K562 (cell line): Measurements from ENCODE around the gene FMOD. TPM values are rescaled to one million over a fixed set of nuclear protein-coding genes. Genes with fewer than 3 reads are reported as not detected.

Experiments
- MXI1 ChIP-seq: IDR thresholded peaks from 2 replicates; pipeline ENCODE4 v1.6.1; 2011; ENCODE audit warnings: low read depth, mild to moderate bottlenecking, improper control_type of control experiment, low read length
- POLR2A ChIP-seq: fragments of 450-650 bp; conservative IDR thresholded peaks from 2 replicates; pipeline ENCODE4 v1.6.1; 2016
- POLR2AphosphoS2 ChIP-seq: IDR thresholded peaks from 2 replicates; pipeline ENCODE4 v1.6.1; 2012; ENCODE audit warnings: low read length, improper control_type of control experiment
- RAD51 ChIP-seq: fragments of 450-650 bp; IDR thresholded peaks from 2 replicates; pipeline ENCODE4 v1.7.1; 2016; ENCODE audit warnings: low read depth, mild to moderate bottlenecking, borderline replicate concordance
- RBFOX2 ChIP-seq: fragments of 200-400 bp; formaldehyde crosslinking; IDR thresholded peaks from 2 replicates; pipeline ENCODE4 v1.6.1; 2017; ENCODE audit warnings: low read depth, mild to moderate bottlenecking, low read length, moderate library complexity
- SP1 ChIP-seq: sonication (generic); formaldehyde crosslinking; IDR thresholded peaks from 2 replicates; pipeline ENCODE4 v1.8.1; 2022; ENCODE audit warnings: mild to moderate bottlenecking, missing genetic modification reagents
- TAL1 ChIP-seq: fragments of 450-650 bp; IDR thresholded peaks from 2 replicates; pipeline ENCODE4 v1.6.1; 2016; ENCODE audit warnings: mild to moderate bottlenecking
- ZNF316 ChIP-seq: fragments of 450-650 bp; IDR thresholded peaks from 2 replicates; pipeline ENCODE4 v1.6.1; 2016
- polyA plus RNA-seq, 8 experiments: library from polyadenylated mRNA; depleted of rRNA in 4 of 8; stranded (reverse) in 5 of 8; unstranded in 3 of 8; fragments of >200 nt; fragmentation: Nextera tagmentation in 2 of 8; fragmentation: Illumina TruSeq in 1 of 8; extraction: Ambion mirVana in 2 of 8; extraction: Trizol in 1 of 8; gene quantifications; 2 replicates each; pipeline versions ENCODE4 v1.2.1 to v1.2.3, GENCODE V29; 2011 to 2014; ENCODE audit warnings: inconsistent platforms in 1 of 8, missing spikeins in 1 of 8
- total RNA-seq, 7 experiments: library from RNA; depleted of rRNA in 6 of 7; stranded (reverse); fragments of >200 nt in 6 of 7; fragmentation: Illumina TruSeq in 2 of 7; extraction: Trizol in 2 of 7; gene quantifications; 2 replicates each; pipeline versions ENCODE4 v1.2.1 to v1.2.3, GENCODE V29; 2011 to 2021; ENCODE audit warnings: low replicate concordance in 1 of 7
- TF ChIP-seq, protein P1 (sequence below): sonication (generic); formaldehyde crosslinking; IDR thresholded peaks from 2 replicates; pipeline ENCODE4 v1.8.0; 2023; ENCODE audit warnings: missing genetic modification reagents, mild to moderate bottlenecking, borderline replicate concordance
- TF ChIP-seq, protein P2 (sequence below): fragments of 450-650 bp; IDR thresholded peaks from one replicate; pipeline ENCODE4 v1.6.1; 2018; ENCODE audit warnings: mild to moderate bottlenecking, moderate library complexity; ENCODE audit not compliant: partially characterized antibody
- TF ChIP-seq, protein P3 (sequence below), 2 experiments: fragments of 450-650 bp in 1 of 2; sonication (generic) in 1 of 2; formaldehyde crosslinking in 1 of 2; IDR thresholded peaks; 2 replicates each; pipeline versions ENCODE4 v1.7.1 to v1.9.0; 2016 to 2022; ENCODE audit warnings: inconsistent platforms in 1 of 2, mild to moderate bottlenecking in 1 of 2, missing genetic modification reagents in 1 of 2

The FMOD gene
- total and polyA plus RNA-seq, 9 of the 15 experiments (the other 6 are each of a cell fraction or from before 2014, with no cell fraction given): 0.03 to 0.13 (median 0.03) TPM; not detected in 6

DNA sequence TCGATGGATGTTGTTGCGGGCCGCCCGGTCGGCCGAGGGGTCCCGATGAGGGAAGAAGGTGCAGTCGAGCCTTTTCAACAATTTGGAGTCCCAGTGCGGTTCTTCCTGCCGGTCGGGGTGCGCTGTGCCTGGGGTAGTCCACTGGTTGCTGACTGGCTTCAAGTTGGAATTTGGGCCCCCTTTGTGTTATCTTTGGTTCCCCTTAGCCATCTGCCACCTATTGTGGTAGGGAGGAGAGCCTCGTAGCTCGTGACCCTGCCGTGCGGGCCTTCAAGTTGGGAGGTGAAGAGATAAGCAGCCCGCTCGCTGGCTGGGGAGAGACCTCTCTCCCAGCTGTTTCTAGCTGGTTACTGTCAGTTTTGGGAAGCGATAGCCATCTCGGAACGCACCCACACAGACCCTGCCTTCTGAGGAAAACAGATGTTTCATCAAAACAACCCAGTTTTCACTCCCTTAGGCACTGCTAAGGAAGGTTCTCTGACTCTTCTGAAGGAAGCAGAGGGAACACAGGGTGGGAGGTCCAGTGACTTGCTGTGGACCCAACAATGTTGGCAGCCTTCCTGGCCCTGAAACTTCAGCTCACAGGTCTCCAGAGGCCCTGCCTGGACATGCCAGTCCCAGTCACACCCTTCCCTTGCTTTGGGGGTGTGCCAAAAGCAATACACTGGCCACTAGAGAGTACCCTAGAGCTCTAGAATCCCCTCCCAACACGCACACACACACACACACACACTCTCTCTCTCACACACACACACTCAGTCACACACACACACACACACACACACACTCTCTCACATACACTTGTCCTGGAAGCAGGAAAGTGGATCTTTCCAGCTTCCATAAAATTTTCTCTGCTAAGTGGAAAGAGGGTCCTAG lies 44.6 kb downstream of the FMOD start (continued):
- TF ChIP-seq, protein P1, sequence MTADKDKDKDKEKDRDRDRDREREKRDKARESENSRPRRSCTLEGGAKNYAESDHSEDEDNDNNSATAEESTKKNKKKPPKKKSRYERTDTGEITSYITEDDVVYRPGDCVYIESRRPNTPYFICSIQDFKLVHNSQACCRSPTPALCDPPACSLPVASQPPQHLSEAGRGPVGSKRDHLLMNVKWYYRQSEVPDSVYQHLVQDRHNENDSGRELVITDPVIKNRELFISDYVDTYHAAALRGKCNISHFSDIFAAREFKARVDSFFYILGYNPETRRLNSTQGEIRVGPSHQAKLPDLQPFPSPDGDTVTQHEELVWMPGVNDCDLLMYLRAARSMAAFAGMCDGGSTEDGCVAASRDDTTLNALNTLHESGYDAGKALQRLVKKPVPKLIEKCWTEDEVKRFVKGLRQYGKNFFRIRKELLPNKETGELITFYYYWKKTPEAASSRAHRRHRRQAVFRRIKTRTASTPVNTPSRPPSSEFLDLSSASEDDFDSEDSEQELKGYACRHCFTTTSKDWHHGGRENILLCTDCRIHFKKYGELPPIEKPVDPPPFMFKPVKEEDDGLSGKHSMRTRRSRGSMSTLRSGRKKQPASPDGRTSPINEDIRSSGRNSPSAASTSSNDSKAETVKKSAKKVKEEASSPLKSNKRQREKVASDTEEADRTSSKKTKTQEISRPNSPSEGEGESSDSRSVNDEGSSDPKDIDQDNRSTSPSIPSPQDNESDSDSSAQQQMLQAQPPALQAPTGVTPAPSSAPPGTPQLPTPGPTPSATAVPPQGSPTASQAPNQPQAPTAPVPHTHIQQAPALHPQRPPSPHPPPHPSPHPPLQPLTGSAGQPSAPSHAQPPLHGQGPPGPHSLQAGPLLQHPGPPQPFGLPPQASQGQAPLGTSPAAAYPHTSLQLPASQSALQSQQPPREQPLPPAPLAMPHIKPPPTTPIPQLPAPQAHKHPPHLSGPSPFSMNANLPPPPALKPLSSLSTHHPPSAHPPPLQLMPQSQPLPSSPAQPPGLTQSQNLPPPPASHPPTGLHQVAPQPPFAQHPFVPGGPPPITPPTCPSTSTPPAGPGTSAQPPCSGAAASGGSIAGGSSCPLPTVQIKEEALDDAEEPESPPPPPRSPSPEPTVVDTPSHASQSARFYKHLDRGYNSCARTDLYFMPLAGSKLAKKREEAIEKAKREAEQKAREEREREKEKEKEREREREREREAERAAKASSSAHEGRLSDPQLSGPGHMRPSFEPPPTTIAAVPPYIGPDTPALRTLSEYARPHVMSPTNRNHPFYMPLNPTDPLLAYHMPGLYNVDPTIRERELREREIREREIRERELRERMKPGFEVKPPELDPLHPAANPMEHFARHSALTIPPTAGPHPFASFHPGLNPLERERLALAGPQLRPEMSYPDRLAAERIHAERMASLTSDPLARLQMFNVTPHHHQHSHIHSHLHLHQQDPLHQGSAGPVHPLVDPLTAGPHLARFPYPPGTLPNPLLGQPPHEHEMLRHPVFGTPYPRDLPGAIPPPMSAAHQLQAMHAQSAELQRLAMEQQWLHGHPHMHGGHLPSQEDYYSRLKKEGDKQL (CRISPR knock-in tag): no peak
- TF ChIP-seq, protein P2, sequence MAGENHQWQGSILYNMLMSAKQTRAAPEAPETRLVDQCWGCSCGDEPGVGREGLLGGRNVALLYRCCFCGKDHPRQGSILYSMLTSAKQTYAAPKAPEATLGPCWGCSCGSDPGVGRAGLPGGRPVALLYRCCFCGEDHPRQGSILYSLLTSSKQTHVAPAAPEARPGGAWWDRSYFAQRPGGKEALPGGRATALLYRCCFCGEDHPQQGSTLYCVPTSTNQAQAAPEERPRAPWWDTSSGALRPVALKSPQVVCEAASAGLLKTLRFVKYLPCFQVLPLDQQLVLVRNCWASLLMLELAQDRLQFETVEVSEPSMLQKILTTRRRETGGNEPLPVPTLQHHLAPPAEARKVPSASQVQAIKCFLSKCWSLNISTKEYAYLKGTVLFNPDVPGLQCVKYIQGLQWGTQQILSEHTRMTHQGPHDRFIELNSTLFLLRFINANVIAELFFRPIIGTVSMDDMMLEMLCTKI: no peak
- no peak; the same call in 1 of the 2 replicates for TF ChIP-seq POLR2AphosphoS2
- TF ChIP-seq, protein P3, sequence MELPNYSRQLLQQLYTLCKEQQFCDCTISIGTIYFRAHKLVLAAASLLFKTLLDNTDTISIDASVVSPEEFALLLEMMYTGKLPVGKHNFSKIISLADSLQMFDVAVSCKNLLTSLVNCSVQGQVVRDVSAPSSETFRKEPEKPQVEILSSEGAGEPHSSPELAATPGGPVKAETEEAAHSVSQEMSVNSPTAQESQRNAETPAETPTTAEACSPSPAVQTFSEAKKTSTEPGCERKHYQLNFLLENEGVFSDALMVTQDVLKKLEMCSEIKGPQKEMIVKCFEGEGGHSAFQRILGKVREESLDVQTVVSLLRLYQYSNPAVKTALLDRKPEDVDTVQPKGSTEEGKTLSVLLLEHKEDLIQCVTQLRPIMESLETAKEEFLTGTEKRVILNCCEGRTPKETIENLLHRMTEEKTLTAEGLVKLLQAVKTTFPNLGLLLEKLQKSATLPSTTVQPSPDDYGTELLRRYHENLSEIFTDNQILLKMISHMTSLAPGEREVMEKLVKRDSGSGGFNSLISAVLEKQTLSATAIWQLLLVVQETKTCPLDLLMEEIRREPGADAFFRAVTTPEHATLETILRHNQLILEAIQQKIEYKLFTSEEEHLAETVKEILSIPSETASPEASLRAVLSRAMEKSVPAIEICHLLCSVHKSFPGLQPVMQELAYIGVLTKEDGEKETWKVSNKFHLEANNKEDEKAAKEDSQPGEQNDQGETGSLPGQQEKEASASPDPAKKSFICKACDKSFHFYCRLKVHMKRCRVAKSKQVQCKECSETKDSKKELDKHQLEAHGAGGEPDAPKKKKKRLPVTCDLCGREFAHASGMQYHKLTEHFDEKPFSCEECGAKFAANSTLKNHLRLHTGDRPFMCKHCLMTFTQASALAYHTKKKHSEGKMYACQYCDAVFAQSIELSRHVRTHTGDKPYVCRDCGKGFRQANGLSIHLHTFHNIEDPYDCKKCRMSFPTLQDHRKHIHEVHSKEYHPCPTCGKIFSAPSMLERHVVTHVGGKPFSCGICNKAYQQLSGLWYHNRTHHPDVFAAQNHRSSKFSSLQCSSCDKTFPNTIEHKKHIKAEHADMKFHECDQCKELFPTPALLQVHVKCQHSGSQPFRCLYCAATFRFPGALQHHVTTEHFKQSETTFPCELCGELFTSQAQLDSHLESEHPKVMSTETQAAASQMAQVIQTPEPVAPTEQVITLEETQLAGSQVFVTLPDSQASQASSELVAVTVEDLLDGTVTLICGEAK (IDR thresholded peaks at IDR 0.05): peak; percentile 22; the same call in 1 of the 2 replicates
- TF ChIP-seq, protein P3 (CRISPR knock-in tag; IDR thresholded peaks at IDR 0.05): no peak
- peak; percentile 67 for TF ChIP-seq RBFOX2
- peak; percentile 16; the same call in 1 of the 2 replicates for TF ChIP-seq RAD51
- peak; percentile 51; the same call in 1 of the 2 replicates for TF ChIP-seq MXI1
- no peak for TF ChIP-seq POLR2A
- TF ChIP-seq ZNF316: no peak
- TF ChIP-seq TAL1: peak; percentile 74
- TF ChIP-seq SP1 (CRISPR knock-in tag): no peak; the same call in 1 of the 2 replicates
